Breast epithelium (tissue), 3 donors: ENCODE results near the gene MOGAT3.

Source experiments
- POLR2A ChIP-seq: fragments of 450-650 bp; IDR thresholded peaks from one replicate; pipeline ENCODE4 v1.6.1; 2016; ENCODE audit warnings: antibody characterized with exemption, mild to moderate bottlenecking, moderate library complexity
- TF ChIP-seq, protein P1 (sequence below), 3 donors: fragments of 450-650 bp; IDR thresholded peaks; one replicate each; pipeline ENCODE4 v1.5.1; 2016 to 2017; ENCODE audit warnings: antibody characterized with exemption in 3 of 3, mild to moderate bottlenecking in 3 of 3, moderate library complexity in 3 of 3

DNA sequence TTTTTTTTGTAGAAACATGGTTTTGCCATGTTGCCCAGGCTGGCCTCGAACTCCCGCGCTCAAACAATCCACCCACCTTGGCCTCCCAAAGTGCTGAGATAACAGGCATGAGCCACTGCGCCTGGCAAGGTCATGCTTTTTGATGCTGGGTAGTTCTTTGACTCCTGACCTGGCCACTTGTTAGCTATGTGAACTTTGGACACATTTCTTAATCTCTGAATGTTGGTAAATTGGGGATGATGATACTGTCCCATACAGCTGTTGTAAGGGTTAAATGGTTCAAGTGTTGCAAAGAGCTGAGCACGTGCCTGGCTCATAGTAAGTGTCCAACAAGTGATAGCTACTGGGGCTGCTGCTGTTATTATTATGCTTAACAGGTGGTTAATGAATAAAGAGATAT lies 19.5 kb upstream of the MOGAT3 start:
- no peak for TF ChIP-seq POLR2A
- TF ChIP-seq, protein P1, sequence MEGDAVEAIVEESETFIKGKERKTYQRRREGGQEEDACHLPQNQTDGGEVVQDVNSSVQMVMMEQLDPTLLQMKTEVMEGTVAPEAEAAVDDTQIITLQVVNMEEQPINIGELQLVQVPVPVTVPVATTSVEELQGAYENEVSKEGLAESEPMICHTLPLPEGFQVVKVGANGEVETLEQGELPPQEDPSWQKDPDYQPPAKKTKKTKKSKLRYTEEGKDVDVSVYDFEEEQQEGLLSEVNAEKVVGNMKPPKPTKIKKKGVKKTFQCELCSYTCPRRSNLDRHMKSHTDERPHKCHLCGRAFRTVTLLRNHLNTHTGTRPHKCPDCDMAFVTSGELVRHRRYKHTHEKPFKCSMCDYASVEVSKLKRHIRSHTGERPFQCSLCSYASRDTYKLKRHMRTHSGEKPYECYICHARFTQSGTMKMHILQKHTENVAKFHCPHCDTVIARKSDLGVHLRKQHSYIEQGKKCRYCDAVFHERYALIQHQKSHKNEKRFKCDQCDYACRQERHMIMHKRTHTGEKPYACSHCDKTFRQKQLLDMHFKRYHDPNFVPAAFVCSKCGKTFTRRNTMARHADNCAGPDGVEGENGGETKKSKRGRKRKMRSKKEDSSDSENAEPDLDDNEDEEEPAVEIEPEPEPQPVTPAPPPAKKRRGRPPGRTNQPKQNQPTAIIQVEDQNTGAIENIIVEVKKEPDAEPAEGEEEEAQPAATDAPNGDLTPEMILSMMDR (IDR thresholded peaks at IDR 0.05), result no peak
